Measurements from ENCODE around the gene GGACT.

Gene GGACT

GRCh38 chr13:100508996-100509395 lies 79.6 kb downstream of the GGACT start:
- FAIRE-seq, result no peak

- FAIRE-seq, result no peak
Measured at GRCh38 chr13:100508455-100508854, 80.1 kb downstream of the GGACT start.

- FAIRE-seq, result no peak
Measured at GRCh38 chr13:100506600-100507422, 81.8 kb downstream of the GGACT start.

GRCh38 chr13:100506154-100506553 lies 82.4 kb downstream of the GGACT start:
- no peak for FAIRE-seq

DNA sequence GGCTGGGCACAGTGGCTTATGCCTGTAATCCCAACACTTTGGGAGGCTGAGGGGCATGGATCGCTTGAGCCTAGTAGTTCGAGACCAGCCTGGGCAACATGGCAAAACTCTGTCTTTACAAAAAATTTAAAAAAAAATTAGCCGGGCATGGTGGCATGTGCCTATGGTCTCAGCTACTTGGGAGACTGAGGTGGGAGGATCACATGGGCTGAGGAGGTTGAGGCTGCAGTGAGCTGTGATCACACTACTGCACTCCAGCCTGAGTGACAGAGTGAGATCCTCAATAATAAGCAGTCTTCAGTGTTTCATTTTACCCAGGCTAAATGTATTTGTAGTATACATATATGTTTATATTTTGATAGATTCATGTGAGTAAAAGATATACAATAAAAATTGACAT lies 85.0 kb downstream of the GGACT start:
- FAIRE-seq, result no peak

GRCh38 chr13:100502446-100502845 lies 86.1 kb downstream of the GGACT start:
- FAIRE-seq, result no peak

GRCh38 chr13:100497389-100497788 lies 91.2 kb downstream of the GGACT start:
- FAIRE-seq, result no peak

DNA sequence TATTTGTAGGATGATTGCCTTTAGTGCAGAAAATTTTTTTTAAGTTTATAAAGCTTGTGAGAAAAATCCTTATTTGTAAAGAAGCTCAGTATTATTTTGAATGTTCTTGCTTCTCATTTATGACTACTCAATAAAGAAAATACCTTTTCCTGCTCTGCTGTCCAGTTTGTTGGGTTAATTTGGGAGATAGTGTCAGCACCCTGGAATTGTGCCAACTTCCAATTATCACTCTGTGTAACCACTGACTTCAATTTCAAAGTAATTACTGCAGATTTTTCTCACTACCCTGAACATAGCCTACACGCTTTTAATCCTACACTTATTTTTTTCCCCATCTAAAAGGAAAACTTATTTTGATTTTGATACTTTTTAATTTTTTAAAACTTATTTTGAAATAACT lies 93.1 kb downstream of the GGACT start:
- FAIRE-seq, result no peak

DNA sequence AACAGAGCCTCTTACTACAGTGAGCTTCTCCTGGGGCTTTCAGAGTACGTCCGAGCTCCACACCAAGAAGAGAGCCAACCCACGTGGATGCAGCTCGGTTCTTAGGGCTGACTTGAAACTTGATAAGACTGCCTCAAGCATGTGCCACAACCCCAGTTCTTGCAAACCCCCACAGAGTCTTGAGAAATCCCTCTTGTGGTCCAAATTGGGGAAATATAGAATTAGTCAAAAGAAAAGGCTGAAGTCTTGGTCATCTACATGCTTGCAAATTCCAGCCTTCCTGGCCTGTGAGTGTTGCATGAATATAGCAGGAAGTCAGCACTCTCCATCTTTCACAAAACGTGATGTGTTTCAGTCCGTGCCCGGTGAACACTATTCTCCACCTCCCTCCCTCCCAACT lies 95.2 kb downstream of the GGACT start:
- no peak for FAIRE-seq

DNA sequence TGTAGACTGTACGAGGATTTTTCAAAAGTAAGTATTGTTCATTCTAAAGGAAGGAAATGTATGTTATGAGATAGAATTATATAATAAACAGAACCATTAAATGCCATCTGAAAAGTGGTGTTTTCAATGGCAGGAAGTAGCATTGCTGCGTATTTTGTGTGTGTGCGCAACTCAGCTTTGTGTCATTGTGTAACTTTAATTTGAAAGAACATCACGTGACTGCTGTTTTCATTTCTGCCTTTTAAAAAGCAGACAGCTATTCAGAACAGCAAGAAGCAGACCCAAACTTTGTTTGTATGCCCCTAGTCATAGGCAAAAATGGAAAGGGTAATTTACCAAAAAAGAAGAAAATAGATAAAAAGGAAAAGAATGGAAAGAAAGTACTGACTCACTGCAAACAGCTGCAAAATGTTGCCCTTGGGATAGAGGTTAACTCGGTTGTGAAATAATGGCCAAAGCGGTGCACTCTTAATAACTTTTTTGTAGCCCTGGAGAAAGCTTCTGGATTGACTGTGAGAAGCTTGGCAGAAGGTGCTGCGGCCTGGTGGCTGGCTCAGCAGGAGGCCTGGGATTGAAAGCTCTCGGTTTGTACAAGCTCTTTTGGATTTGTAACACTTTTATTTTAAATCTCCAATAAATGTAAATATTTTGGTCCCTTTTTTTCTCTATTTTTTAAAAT lies 97.3 kb downstream of the GGACT start:
- no peak for FAIRE-seq

DNA sequence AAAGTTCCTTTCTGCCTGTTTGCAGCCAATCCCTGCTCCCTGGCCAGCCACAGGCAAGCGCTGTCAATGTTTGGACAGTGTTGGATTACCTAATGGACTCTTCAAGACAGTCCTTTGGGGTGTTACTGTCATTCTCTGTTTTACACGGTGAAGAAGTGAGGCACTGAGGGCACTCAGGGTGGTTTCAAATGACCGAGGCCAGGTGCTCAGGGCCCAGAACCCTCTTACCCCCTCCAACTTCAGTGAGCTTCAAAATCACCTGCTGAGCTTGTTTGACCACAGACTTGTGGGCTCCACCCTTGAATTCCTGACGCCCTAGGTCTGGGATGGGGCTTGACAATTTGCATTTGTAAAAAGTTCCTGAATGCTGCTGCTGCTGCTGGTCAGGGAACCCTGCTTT lies 97.9 kb downstream of the GGACT start:
- FAIRE-seq, result no peak

GRCh38 chr13:100485265-100485664 lies 103.3 kb downstream of the GGACT start:
- no peak for FAIRE-seq

DNA sequence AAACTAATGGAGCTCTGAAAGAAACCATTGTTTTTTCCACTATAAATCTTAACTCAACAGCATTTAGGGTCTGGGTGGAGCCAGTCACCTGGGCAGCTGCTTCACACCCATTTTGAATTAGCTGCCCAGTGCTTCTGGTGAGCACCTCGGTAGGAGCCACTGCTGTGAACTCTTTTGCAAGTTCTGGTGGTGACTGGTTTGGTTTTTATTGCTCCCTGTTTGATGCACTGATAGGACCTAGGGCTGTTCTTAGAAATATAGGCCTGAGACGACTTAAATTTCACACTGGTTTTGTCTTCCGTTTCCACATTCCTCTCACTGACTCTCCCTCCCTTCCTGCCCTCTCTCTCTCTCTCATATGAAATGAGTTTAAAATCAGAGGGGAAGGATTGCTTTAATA lies 103.9 kb downstream of the GGACT start:
- FAIRE-seq, result no peak

DNA sequence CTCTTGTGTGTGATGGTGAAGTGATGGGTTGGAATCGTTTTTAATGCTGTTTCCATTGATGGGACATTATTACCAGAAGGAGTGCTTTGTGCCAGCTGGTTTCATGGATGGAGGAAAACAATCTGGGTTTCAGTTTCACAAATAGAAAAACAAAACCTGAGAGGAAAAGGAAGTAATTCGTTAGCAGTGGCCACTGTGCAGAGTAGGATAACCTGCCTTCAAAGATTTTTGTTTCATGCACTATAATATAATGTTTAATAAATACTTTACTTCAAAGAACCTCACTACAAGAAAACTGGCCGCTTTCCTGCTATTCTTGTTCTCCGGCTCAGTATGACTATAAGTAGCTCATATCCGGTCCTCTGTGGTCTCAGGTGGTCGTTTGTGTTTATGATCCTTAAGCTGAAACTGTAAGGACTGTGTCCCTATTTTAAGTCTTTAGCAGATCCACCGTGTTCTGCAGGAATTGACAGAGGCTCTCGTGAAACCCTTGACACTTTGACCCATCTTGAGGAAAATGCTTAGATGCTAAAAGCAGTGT lies 104.7 kb downstream of the GGACT start:
- no peak for FAIRE-seq

- FAIRE-seq, result no peak
Measured at GRCh38 chr13:100483139-100483538, 105.5 kb downstream of the GGACT start.

DNA sequence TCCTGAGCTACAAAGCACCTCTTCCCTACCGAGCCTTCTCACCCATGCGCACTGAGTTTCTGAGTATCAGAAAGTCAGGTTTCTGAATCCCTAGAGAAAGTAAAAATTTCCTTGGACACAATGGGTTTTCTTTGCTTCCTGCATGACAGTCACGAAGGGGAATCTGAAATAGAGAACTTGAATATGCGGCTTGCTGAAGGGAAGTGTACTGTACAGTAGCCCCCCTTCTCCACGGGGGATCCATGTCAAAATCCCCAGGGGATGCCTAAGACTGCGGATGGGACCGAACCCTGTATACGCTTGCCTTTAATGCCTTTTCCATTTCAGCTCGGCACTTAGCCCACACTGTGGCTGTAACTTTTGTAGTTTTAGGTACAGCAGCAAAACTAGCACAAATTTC lies 107.9 kb downstream of the GGACT start:
- no peak for FAIRE-seq

All from G401.6 (cell line).